Activated CD4-positive, CD25-positive, alpha-beta regulatory T cell treated with anti-CD3 and anti-CD28 coated beads, Interleukin-2, amount 50 U/mL, for 72 hours (primary cell): Measurements from ENCODE around the gene EXOSC7.

ENCODE experiments used
- DNase-seq: peaks from one replicate; pipeline ENCODE4 v3.0.0; 2021

Gene EXOSC7

DNA sequence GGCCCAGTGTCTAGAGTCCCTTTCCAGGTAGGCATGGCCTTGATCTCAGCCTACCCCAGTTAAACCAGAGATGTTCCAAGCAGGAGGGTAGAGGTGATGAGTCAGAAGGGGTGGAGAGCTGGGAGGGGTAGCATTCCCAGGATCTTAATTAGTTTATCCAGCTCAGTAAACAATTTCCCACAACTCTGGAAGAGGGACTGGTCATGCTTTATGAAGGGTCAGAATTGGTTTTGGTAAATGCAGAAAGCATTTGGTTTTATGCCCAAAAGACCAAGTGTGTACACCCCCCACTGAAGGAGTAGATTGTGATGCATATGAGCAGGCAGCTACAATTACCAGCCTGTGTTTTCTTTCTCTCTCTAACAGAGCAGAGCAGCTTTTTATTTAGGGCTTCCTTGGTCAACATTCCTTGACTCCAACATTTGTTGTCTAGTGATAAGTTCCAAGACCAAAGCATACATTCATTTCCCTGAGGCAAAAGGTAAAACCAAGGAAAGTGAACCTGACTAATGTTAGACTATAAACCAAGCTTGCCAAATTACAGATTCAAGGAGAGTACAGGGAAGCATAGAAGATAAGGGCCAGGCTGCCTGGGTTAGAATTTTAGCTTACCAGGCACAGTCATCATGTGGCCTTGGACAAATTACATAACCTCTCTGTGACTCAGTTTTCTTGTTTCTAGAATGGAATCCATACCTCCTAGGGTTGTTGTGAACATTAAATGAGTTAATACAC is 17.6 kb downstream of the EXOSC7 start:
- DNase-seq, result no peak

DNA sequence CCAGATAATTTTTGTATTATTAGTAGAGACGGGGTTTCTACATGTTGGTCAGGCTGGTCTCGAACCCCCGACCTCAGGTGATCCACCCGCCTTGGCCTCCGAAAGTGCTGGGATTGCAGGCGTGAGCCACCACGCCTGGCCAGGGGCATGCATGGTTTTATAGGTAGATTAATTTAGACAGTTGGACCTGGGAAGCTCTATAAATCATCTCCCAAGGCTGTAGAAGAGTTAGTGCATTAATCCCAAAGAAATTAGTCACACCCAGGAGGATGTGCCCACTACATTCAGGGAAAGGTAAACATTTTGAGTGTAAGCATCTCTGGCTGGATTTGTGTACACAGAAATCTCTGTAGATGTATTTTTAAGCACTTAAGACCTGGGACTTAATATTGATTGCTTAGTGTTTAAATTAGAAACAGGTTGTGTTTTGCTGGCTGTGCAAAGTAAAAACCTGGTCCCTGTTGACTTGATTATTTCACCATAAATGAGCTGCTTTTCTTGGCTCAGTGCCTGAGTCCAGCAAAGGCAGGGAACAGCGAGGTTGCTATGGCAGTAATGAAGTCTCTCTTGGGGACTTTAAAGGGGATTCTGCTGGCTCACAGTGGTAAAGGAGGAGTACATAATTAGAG is 19.2 kb downstream of the EXOSC7 start:
- no peak for DNase-seq

DNA sequence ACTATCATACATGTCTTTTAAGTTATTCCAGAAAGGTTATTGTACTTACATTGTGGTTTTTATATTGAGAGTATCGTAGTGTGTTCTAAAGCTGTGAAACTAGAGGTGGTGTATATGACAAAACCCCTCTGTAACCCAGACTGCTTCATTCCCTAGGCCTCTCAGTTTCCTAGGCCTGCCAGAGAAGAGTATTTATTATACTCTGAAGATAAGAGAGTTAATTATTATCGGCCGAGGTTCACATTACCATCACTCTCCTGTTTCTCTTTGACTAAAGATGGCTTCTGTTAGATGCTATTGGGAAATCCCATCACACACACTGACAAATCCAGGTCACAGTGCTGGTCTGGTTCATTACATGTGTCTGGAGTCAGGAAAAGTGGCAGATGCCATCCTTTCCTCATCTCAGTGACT is 20.5 kb downstream of the EXOSC7 start:
- no peak for DNase-seq

DNA sequence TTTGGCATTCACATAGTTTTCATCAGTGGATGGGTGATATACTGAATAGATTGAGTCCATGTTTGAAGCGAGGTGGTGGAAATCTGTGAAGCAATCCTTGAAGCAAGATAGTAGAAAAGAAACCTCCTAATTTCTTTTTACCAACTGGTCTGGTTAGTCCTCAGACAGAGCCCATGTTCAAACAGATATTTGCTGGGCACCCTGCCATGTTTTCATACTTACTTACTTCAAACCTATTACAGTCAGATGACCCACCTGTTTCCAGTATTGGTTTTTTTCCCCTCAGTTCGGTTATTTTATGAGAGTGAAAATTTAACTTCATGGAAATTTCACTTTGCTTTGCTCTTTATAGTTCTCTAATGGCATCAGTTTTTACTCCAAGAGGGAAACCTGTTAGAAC is 23.7 kb downstream of the EXOSC7 start:
- DNase-seq, result no peak

DNA sequence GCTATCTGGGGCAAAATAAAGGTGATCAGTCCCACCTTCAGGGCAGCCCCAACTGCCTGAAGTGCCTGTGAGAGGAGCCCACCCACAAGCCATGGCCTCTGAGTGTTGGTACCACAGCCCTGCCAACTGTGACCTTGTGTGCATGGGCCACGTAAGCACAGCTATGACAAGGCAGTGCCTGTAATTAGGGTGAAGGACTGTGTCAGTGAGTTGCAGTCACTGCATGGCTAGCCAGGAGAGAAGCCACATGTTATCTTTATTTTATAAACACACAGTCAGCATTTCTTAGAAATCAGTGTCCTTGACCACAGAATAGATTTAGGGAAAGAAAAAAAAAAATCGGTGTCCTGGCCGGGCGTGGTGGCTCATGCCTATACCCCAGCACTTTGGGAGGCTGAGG is 24.8 kb downstream of the EXOSC7 start:
- no peak for DNase-seq

DNA sequence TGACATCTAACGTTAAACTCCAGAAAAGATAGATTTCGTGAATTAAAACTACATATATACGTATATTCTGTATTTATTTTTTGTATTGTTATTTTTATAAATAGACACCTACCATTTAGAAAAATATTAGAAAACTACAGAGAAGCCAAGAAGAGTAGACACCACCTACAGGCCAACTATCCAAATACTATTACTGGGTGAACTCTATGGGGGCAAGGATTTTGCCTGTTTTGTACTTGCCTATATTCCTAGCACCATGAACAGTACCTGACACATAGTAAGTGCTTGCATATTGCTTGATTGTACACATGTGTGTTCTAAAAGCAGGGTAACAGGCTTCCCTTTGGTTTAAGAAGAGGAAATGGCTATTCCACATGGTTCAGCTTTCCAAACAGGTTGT is 25.7 kb downstream of the EXOSC7 start:
- DNase-seq, result no peak

DNA sequence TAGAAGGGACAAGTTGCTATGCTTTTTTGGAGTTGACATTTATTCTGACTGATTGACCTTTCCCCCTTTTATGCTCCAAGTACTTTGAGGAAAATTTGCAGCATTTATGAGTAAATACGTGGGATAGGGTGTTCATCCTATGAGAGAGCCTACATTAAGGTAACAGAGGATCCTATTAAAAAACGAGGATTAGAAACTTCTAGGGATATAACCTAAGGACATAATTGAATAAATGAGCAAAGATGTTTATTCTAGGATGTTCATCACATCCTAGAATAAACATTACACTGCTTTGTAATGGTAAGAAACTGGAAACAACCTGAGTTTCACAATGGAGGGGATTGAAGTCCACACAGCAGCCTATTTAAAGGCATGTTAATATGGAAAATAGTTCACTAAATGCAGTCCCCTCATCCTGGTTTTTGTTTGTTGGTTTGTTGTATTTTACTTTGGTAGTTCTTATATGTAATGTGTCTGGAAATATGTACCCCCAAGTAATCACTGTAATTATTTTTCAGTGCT is 26.2 kb downstream of the EXOSC7 start:
- DNase-seq, result no peak

DNA sequence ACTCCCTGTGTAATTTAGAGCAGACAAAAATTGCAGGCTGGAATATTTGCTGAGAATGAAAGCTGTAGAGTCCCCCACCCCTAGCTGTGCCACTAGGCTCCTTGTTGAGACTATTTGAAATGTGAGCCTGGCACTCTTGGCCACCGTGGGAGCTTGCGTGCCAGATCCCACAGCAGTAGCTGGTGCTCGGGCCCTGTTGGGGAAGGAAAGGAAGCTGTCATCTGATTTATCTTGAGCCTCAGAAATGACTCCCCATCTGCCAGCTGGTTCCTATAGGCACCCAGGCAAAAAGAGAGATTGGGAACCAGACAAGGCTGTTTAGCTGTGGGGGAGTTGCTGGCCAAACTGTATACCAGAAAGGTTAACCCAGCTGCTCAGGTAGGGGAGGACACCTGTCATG is 26.7 kb downstream of the EXOSC7 start:
- no peak for DNase-seq

DNA sequence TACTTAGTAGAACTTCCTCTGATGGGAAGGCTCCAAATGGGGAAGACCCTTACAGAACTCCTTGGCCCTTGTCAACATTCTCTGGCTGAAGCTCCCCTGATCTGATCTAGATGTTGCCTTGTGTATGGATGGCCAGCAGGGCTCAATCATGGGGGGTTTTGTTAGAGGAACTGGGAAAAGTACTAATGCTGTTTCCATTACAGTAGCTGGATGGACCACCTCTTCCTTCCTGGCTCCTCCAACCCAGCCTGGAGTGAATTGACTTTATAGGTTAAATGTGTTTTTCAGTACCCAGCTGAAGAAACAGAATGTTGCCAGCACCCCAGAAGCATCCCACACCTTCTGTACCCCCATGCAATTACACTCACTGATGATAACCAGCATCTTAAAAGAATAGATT is 27.4 kb downstream of the EXOSC7 start:
- DNase-seq, result no peak

DNA sequence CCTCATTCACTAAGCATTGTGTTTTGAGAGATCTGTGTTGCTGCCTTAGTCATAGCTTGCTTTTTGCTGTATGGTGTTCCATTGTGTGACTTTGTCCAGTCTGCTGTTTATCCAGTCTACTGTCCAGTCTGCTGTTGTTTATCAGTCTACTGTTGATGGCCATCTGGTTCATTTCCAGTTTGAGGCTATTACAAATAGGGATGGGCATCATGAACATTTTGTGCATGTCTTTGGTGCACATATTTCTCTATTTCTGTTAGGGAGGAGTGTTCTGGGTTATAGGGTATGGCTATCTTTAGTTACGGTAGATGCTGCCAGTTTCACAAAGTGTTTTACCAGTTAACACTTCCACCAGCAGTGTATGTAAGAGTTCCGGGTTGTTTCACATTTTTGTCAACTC is 27.8 kb downstream of the EXOSC7 start:
- no peak for DNase-seq

DNA sequence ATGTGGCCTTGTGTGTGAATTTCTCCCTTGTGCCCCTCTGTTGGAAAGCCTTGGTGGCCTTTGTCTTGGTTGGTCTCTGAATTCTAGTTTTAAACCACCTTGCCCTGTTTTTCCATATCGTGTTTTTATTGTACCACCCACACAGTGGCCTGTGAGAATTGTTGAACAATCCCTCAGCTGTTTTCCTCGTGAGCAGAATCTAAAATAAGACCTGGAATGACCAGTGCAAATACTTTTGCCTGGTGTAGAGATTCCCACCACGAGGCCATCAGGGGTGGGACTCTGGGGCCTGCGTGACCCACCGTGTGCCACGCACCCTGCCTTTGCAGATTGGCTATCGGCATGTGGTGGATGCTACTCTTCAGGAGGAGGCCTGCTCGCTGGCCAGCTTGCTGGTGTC is 31.0 kb downstream of the EXOSC7 start:
- no peak for DNase-seq

DNA sequence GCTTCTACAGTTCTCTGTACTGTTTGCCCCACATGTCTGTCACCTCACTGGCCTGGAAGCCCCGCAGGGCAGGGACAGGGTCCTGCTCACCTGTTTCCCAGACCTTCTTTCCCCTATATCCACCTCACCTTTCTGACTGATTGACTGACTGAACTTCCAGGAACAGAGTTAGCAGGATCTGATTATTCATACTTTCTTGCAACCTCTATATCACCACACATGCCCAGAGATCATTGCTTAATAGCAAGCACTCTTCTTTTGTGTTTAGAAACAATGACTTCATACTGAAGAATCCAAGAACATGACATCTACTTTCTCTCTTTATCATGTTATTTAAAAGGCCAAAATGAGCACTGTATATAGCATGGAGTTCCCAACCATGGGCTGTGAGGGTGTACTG is 32.1 kb downstream of the EXOSC7 start:
- DNase-seq, result no peak

DNA sequence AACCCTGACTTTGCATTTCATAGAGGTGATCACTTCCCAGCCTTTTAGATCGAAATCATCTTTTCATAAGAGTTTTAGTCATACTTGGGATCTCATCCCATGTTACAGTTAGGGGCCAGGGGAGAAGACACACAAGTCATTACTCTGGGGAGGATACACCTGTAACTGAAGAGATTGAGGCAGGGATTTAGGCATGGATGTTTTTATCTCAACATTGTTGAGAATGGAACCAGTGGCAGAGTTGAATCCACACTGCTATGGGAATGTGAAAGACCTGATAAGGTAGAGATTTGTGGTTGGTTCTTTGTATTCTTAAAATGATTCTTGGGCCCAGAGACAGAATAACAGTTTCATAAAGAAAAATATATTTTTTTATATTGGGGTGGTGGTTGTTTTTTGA is 33.8 kb downstream of the EXOSC7 start:
- no peak for DNase-seq

DNA sequence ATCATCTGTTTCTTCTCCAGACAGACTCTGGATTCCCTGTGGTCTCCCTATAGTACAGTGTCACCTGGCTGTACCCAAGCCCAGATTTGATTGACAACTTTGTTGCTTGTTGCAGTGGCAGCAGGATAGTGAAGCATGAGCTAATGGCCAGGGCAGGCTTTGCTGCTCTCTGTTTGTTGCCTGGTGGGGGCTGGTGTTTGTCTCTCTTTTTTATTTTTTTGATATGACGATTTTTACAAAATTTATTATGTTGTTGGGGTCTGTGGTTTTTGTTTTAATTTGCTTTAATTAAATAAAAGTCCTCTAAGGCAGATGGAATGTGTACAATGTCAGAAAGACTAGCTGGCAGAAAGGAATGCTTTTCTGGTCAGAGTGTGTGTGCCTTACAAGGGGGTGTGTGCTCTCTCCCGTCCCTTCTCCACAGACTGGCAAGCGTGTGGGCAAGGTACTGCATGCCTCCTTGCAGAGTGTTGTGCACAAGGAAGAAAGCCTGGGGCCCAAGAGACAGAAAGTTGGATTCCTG is 34.8 kb downstream of the EXOSC7 start:
- DNase-seq, result no peak

DNA sequence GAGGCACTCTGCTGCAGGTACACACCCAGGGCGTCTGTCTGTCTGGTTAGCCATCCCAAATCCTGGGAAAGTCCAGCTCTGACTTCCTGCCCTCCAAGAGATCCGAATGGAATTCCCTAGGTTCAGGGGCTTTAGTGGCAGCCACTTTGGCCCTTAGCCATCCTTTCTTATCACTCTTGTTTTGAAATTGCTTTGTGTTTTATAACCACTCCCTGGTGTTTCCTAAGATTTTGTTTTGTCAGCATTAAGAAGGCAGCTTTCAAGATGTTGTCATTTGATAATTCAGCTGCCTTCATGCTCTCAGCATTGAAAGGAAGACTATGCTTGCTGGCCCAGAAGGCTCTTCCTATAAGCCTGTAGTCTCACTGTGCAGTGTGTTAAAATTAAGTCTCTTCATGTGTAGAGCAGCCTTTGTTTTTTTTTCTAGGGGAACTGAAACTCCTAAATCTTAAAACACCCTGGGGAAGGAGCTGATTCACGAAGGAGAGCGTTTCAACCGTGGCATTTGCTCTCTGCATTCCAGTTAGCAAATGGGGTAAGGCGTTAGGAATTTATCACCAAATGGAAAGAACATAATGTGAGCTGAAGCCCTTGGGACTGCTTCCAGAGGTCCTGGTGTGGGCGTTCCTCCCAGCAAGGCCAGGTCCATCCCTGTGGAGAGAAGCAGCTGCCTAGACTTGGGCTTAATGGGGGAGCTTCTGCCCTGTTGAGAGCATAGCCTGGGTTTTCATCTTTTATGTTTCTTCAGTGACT is 35.9 kb downstream of the EXOSC7 start:
- DNase-seq, result no peak

DNA sequence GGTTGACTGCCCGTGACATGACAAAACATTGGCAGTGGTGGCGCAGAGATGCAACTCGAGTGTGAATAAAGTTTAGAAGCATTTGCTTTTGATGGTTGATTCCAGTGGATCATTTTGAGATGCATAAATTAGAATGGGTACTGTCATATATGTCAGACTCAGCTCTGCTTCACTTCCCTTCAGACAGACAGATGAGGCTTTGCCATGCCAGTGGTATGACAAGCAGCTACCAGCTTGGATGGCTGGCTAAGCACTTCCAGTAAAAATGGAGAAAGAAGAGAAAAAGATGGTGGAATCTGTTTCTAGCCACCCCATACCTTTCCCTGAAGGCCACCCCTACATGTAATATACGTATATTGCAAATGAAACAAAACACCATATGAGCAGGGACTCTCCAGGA is 36.5 kb downstream of the EXOSC7 start:
- no peak for DNase-seq

DNA sequence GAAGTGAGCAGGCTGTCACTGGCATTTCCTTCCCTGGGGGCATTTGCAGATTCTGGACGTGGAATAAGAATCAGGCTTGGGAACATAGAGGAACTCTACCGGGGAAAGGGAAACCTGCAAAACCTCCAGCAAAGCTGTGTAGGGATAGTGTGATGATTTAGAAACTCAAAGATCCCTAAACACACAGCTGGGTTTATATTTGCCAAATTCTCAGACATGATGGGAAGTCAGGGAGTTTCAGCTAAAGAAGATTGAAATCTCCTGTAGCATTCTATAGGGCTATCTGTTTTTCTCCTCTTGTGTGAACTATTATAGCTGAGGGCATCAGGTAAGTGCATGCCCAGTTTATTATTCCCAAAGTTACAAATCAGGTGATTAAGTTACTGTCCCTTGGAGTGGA is 40.9 kb downstream of the EXOSC7 start:
- DNase-seq, result no peak

DNA sequence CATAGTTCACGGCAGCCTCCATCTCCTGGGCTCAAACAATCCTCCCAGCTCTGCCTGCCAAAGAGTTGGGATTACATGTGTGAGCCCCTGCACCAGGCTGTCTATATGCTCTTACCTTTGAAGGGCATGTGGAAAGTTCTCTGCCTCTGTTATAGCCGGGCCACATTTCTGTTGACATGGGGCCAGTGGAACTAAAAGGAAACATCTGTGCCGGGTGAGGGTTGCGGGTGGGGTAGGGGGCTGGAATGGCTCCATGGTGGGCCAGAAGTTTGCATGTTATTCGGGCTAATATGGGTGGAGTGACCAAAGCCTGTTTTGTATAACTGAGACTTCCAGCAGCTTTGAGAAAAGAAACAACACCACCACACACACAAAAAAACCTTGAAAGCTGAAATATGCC is 41.8 kb downstream of the EXOSC7 start:
- DNase-seq, result no peak

DNA sequence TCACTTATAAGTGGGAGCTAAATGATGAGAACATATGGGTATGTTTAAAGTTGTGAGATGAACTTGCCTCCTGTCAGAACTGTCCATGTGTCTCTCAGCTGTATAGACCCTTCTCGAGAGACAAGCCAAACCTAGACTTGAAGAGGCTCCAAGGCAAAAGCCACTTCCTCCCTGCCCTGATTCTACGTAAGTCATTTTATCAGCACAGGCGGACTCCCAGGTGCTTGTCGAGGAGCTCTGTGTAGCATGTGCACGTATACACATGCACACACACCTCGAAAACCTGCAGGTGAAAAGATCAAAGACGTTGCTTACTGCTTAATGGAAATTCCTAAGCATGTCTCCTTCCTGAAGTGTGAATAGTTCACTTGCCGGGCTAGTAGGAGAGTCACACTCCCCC is 44.5 kb downstream of the EXOSC7 start:
- no peak for DNase-seq

DNA sequence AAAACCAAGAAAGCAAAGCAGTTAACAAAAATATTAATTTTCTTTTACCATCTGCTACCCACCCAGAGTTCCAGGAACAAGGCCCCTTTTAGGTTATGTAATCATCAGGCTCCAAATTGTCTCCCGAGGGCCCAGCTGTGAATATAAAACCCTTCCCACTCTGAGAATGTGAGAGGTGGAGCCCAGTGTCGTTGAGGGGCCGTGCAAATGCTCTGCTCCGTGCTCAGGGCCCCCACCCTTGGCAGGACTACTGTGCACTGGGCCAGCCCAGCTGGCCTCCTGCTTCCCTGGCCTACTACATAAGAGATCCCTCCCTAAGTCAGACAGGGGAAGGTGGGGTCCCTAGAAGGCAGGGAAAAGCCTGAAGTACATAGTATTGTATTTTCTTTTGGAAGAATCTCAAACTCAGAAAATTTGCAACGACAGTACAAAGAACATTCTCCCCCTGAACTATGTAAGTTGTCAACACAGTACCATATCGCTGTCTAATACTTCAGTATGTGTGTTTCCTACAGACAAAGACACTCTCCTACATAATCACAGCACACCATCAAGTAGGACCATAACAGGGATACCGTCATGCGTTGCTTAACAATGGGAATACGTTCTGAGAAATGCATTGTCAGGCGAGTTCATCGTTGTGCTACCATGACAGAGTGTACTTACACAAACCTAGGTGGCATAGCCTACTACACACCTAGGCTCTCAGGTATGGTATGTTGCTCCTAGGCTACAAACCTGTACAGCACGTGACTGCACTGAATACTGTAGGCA is 45.7 kb downstream of the EXOSC7 start:
- DNase-seq, result no peak

DNA sequence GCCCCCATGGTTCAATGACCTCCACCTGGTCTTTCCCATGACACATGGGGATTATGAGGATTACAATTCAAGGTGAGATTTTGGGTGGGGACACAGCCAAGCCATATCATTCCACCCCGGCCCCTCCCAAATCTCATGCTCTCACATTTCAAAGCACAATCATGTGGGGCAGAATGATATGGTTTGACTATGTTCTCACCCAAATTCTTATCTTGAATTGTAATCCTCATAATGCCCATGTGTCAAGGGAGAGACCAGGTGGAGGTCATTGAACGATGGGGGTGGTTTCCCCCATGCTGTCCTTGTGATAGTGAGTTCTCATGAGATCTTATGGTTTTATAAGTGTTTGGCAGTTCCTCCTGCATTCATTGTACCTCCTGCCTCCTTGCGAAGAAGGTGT is 47.6 kb downstream of the EXOSC7 start:
- no peak for DNase-seq

DNA sequence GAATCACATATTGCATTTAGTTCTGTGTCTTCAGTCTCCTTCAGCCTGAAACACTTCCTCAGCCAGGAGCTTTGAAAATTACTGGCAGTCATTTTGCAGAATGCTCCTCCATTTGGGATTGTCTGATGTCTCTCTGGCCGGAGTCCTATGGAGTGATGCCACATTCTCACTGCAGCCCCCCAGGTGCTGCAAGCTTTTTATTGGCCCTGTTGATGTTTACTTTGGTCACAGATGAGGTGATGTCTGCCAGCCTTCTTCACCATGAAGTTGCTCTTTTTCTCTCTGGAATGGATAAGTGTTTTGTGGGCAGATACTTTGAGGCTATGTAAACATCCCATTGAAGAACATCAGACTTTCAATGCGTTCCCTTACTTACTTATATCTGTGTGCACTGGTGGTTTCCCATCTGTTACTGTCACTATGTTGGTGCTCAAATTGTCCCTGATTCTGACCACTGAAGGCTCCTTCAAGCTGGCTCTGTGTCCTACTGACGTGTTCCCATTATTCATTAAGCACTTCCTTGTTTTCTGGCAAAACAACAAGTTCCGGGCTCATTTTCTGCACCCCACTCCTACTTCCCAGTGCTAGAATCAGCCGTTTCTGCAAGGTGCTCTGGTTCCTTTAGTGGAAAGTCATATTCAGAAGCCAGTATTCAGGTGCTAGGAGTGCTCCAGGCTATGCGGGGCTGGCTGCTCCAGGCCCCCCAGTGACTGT is 48.7 kb downstream of the EXOSC7 start:
- no peak for DNase-seq
